Measurements from ENCODE around the gene LRRC3.

LRRC3 gene

DNA sequence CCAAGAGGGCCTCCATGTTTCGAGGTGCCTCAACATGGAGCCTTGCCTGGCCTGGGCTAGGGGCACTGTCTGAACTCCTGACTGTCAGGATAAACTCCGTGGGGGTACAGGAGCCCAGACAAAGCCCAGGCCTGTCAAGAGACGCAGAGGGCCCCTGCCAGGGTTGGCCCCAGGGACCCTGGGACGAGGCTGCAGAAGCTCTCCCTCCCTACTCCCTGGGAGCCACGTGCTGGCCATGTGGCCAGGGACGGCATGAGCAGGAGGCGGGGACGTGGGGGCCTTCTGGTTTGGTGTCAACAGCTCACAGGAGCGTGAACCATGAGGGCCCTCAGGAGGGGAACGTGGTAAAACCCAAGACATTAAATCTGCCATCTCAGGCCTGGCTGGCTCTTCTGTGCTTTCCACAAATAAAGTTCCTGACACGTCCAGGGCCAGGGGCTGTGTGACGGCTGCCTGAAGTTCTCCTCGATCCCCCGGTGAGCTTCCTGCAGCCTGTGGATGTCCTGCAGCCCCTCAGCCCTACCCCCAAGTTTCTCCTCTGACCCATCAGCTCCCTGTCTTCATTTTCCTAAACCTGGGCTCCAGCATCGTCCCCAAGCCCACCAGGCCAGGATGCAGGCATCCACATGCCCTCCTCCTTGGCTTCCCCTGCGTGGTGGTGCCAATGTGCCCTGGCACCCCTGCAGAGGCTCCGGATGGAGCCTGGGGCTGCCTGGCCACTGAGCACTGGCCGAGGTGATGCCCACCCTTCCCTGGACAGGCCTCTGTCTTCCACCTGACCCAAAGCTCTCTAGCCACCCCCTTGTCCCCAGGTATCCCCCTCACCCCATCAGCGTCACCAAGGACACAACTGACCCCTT lies 12.8 kb upstream of the LRRC3 start:
- no peak overlapping the region for H2BK15ac ChIP-seq (ENCODE audit: low read depth, poor library complexity, severe bottlenecking)
- H3K4me1 ChIP-seq (ENCODE audit: control insufficient read depth, insufficient read depth, low read depth, low read length): no peaks in the 10 kb centered on the region
- no peak overlapping the region for H2BK12ac ChIP-seq (ENCODE audit: low read length in 2 of 2)
- WGBS: 72% methylated on average over 19 of the region's 19 CpGs
- no peak overlapping the region for H2AK5ac ChIP-seq (ENCODE audit: low read length, severe bottlenecking)
- no peak overlapping the region for H3K14ac ChIP-seq (ENCODE audit: low read length in 2 of 2)
- H3K9me3 ChIP-seq (ENCODE audit: control insufficient read depth, low read length): no peaks in the 10 kb centered on the region
- H2BK5ac ChIP-seq (ENCODE audit: low read depth, low read length, poor library complexity, severe bottlenecking): no peak overlapping the region
- no peak overlapping the region for H3K4ac ChIP-seq (ENCODE audit: low read depth in 1 of 2, low read length in 2 of 2)
- H2AFZ ChIP-seq (ENCODE audit: low read depth, low read length): no peak overlapping the region
- no peaks in the 10 kb centered on the region for H3K79me1 ChIP-seq (replicated peaks; ENCODE audit: low read length, poor library complexity, severe bottlenecking)
- DNase-seq: no peak
- no peak overlapping the region for H2BK120ac ChIP-seq (ENCODE audit: low read depth, low read length)
- H3K9ac ChIP-seq (ENCODE audit: low read length): no peak overlapping the region
- no peak overlapping the region for H3K4me2 ChIP-seq (ENCODE audit: low read length, poor library complexity, severe bottlenecking)
- H3K27ac ChIP-seq (ENCODE audit: low read length, poor library complexity, severe bottlenecking): no peak overlapping the region
- H3K36me3 ChIP-seq (ENCODE audit: control insufficient read depth in 1 of 2, insufficient read depth in 2 of 2, low read depth in 1 of 2, low read length in 2 of 2): no peaks in the 10 kb centered on the region
- no peak overlapping the region for H3K23ac ChIP-seq (ENCODE audit: low read length in 2 of 2)
- no peak overlapping the region for H4K91ac ChIP-seq (ENCODE audit: low read length)
- no peak overlapping the region for H3K18ac ChIP-seq (ENCODE audit: low read depth in 1 of 2, low read length in 2 of 2)
- H3K27me3 ChIP-seq (ENCODE audit: control insufficient read depth in 1 of 2, insufficient read depth in 1 of 2, low read length in 2 of 2): peaks cover 0 to 40% of the 10 kb centered on the region in 2 experiments
- H4K8ac ChIP-seq (ENCODE audit: low read length): no peak overlapping the region
- H3K4me3 ChIP-seq (ENCODE audit: insufficient read depth in 1 of 2, low read depth in 1 of 2, low read length in 2 of 2): no peak overlapping the region

DNA sequence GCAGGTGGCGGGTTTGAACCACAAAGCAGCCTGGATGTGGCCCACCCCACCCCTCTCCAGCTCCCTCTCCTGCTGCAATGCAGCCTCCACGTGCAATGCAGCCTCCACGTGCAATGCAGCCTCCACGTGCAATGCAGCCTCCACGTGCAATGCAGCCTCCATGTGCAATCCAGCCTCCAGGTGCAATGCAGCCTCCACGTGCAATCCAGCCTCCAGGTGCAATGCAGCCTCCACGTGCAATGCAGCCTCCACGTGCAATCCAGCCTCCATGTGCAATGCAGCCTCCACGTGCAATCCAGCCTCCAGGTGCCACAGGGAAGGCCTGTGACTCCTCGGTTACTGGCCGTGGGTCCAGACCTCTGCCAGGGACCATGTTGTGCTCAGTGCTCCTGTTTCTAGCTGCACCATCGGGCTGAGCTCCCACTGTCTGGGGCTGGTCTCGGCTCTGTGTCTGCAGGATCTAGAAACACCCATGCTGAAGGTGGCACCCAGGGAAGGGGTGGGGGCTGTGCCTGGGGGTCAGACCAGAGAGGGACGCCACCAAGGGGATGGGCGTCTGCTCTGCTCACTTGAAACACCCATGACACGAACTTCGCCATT lies 11.9 kb upstream of the LRRC3 start:
- no peak overlapping the region for H3K4me3 ChIP-seq (ENCODE audit: insufficient read depth in 1 of 2, low read depth in 1 of 2, low read length in 2 of 2)
- H3K36me3 ChIP-seq (ENCODE audit: control insufficient read depth in 1 of 2, insufficient read depth in 2 of 2, low read depth in 1 of 2, low read length in 2 of 2): no peaks in the 10 kb centered on the region
- H2BK120ac ChIP-seq (ENCODE audit: low read depth, low read length): no peak overlapping the region
- no peak overlapping the region for H2BK5ac ChIP-seq (ENCODE audit: low read depth, low read length, poor library complexity, severe bottlenecking)
- no peak overlapping the region for H3K9ac ChIP-seq (ENCODE audit: low read length)
- no peak overlapping the region for H3K4ac ChIP-seq (ENCODE audit: low read depth in 1 of 2, low read length in 2 of 2)
- H2AK5ac ChIP-seq (ENCODE audit: low read length, severe bottlenecking): no peak overlapping the region
- H3K9me3 ChIP-seq (ENCODE audit: control insufficient read depth, low read length): no peaks in the 10 kb centered on the region
- H2BK15ac ChIP-seq (ENCODE audit: low read depth, poor library complexity, severe bottlenecking): no peak overlapping the region
- H3K27ac ChIP-seq (ENCODE audit: low read length, poor library complexity, severe bottlenecking): no peak overlapping the region
- no peaks in the 10 kb centered on the region for H3K4me1 ChIP-seq (ENCODE audit: control insufficient read depth, insufficient read depth, low read depth, low read length)
- no peak overlapping the region for H3K23ac ChIP-seq (ENCODE audit: low read length in 2 of 2)
- H2AFZ ChIP-seq (ENCODE audit: low read depth, low read length): no peak overlapping the region
- no peak overlapping the region for H4K91ac ChIP-seq (ENCODE audit: low read length)
- H2BK12ac ChIP-seq (ENCODE audit: low read length in 2 of 2): no peak overlapping the region
- H3K4me2 ChIP-seq (ENCODE audit: low read length, poor library complexity, severe bottlenecking): no peak overlapping the region
- no peak overlapping the region for H3K18ac ChIP-seq (ENCODE audit: low read depth in 1 of 2, low read length in 2 of 2)
- DNase-seq: no peak
- no peaks in the 10 kb centered on the region for H3K79me1 ChIP-seq (replicated peaks; ENCODE audit: low read length, poor library complexity, severe bottlenecking)
- peaks cover 0 to 48% of the 10 kb centered on the region in 2 experiments for H3K27me3 ChIP-seq (ENCODE audit: control insufficient read depth in 1 of 2, insufficient read depth in 1 of 2, low read length in 2 of 2)
- H3K14ac ChIP-seq (ENCODE audit: low read length in 2 of 2): no peak overlapping the region
- 74% methylated on average over 17 of the region's 17 CpGs for WGBS
- no peak overlapping the region for H4K8ac ChIP-seq (ENCODE audit: low read length)

DNA sequence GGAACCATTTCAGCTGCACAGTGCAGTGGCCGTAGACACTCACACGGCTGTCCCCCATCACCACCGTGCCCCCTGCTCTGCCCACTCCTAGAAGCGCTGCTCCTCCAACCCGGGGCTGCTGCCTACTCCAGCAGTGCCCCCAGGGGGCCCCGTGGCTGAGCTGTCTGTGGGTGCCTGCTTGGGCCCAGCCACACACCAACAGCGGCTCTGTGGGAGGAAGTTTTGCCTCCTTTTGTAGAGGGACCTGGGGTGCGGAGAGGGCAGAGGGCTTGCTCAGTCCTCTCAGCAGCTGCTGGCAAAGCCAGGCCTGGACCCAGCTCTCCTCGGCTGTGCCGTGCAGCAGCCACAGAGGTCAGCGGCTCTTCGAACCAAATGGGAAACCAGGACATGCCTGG lies 11.4 kb upstream of the LRRC3 start:
- H2AFZ ChIP-seq (ENCODE audit: low read depth, low read length): no peak overlapping the region
- no peak overlapping the region for H3K23ac ChIP-seq (ENCODE audit: low read length in 2 of 2)
- 87% methylated on average over 11 of the region's 12 CpGs for WGBS

GRCh38 chr21:44444286-44444931 lies 10.9 kb upstream of the LRRC3 start:
- Histone ChIP-seq H3K36me3 (ENCODE audit: control insufficient read depth in 1 of 2, insufficient read depth in 2 of 2, low read depth in 1 of 2, low read length in 2 of 2) (no peaks in the 10 kb centered on the region), H3K9me3 (ENCODE audit: control insufficient read depth, low read length) (no peaks in the 10 kb centered on the region), H2BK120ac (ENCODE audit: low read depth, low read length) (no peak overlapping the region)

More for the DNA sequence above, 11.4 kb upstream of the LRRC3 start:
- Histone ChIP-seq H3K79me1 (replicated peaks; ENCODE audit: low read length, poor library complexity, severe bottlenecking) (no peaks in the 10 kb centered on the region), H3K27me3 (ENCODE audit: control insufficient read depth in 1 of 2, insufficient read depth in 1 of 2, low read length in 2 of 2) (peaks cover 2 to 53% of the 10 kb centered on the region in 2 experiments), H2BK120ac (ENCODE audit: low read depth, low read length) (no peak overlapping the region), H3K4me1 (ENCODE audit: control insufficient read depth, insufficient read depth, low read depth, low read length) (peaks cover 1% of the 10 kb centered on the region), H2BK5ac (ENCODE audit: low read depth, low read length, poor library complexity, severe bottlenecking) (no peak overlapping the region), H3K4me2 (ENCODE audit: low read length, poor library complexity, severe bottlenecking) (no peak overlapping the region), H2BK12ac (ENCODE audit: low read length in 2 of 2) (no peak overlapping the region), H3K9me3 (ENCODE audit: control insufficient read depth, low read length) (no peaks in the 10 kb centered on the region), H3K18ac (ENCODE audit: low read depth in 1 of 2, low read length in 2 of 2) (no peak overlapping the region), H2AK5ac (ENCODE audit: low read length, severe bottlenecking) (no peak overlapping the region), H3K4ac (ENCODE audit: low read depth in 1 of 2, low read length in 2 of 2) (no peak overlapping the region), H3K14ac (ENCODE audit: low read length in 2 of 2) (no peak overlapping the region), H3K9ac (ENCODE audit: low read length) (no peak overlapping the region), H4K8ac (ENCODE audit: low read length) (no peak overlapping the region), H4K91ac (ENCODE audit: low read length) (no peak overlapping the region), H3K4me3 (ENCODE audit: insufficient read depth in 1 of 2, low read depth in 1 of 2, low read length in 2 of 2) (no peak overlapping the region), H2BK15ac (ENCODE audit: low read depth, poor library complexity, severe bottlenecking) (no peak overlapping the region), H3K27ac (ENCODE audit: low read length, poor library complexity, severe bottlenecking) (no peak overlapping the region), H3K36me3 (ENCODE audit: control insufficient read depth in 1 of 2, insufficient read depth in 2 of 2, low read depth in 1 of 2, low read length in 2 of 2) (no peaks in the 10 kb centered on the region)
- DNase-seq: no peak

More at GRCh38 chr21:44444286-44444931, 10.9 kb upstream of the LRRC3 start:
- Histone ChIP-seq H3K9ac (ENCODE audit: low read length) (no peak overlapping the region), H4K8ac (ENCODE audit: low read length) (no peak overlapping the region), H3K4me3 (ENCODE audit: insufficient read depth in 1 of 2, low read depth in 1 of 2, low read length in 2 of 2) (no peak overlapping the region), H2AFZ (ENCODE audit: low read depth, low read length) (no peak overlapping the region), H2BK5ac (ENCODE audit: low read depth, low read length, poor library complexity, severe bottlenecking) (no peak overlapping the region), H3K4ac (ENCODE audit: low read depth in 1 of 2, low read length in 2 of 2) (no peak overlapping the region), H3K14ac (ENCODE audit: low read length in 2 of 2) (no peak overlapping the region), H3K79me1 (replicated peaks; ENCODE audit: low read length, poor library complexity, severe bottlenecking) (no peaks in the 10 kb centered on the region), H3K23ac (ENCODE audit: low read length in 2 of 2) (no peak overlapping the region), H4K91ac (ENCODE audit: low read length) (no peak overlapping the region), H3K27ac (ENCODE audit: low read length, poor library complexity, severe bottlenecking) (no peak overlapping the region), H2BK12ac (ENCODE audit: low read length in 2 of 2) (no peak overlapping the region), H3K4me1 (ENCODE audit: control insufficient read depth, insufficient read depth, low read depth, low read length) (peaks cover 2% of the 10 kb centered on the region), H2BK15ac (ENCODE audit: low read depth, poor library complexity, severe bottlenecking) (no peak overlapping the region), H3K27me3 (ENCODE audit: control insufficient read depth in 1 of 2, insufficient read depth in 1 of 2, low read length in 2 of 2) (peaks cover 4 to 58% of the 10 kb centered on the region in 2 experiments), H3K18ac (ENCODE audit: low read depth in 1 of 2, low read length in 2 of 2) (no peak overlapping the region), H2AK5ac (ENCODE audit: low read length, severe bottlenecking) (no peak overlapping the region), H3K4me2 (ENCODE audit: low read length, poor library complexity, severe bottlenecking) (no peak overlapping the region)
- 79% methylated on average over 18 of the region's 21 CpGs for WGBS
- DNase-seq: no peak
